Left cardiac atrium (tissue), 4 donors: Measurements from ENCODE around the gene PRSS53. TPM values are rescaled to one million over a fixed set of nuclear protein-coding genes. Genes with fewer than 3 reads are reported as not detected.
"Not testable (repeated sequence)": the region's sequence is repeated elsewhere in the genome, so short reads cannot be mapped to it uniquely, and the experiment has no call there.

Experiments
- ATAC-seq, 2 donors: fragments of 200-7000 bp; cut with Tn5 transposase; one replicate each; pipeline ENCODE4 v1.9.1; 2020; ENCODE audit warnings: mild to moderate bottlenecking in 2 of 2, moderate library complexity in 2 of 2
- DNase-seq: peaks from one replicate; pipeline ENCODE4 v3.0.0-alpha.2; 2020
- intact Hi-C, 2 donors: fragments of 100-400 bp; cut with DNase I; formaldehyde crosslinking; loops; one replicate each; pipeline versions ENCODE4 v1.14.1 to v1.15.1; 2022 to 2023
- long read RNA-seq: library from polyadenylated mRNA; unstranded; transcript quantifications from one replicate; pipeline ENCODE4 v2.0.0, GENCODE V29; 2021
- total RNA-seq, 2 donors: library from RNA; stranded (reverse); fragmentation: NEBNext Ultra II Directional; extraction: Animal tissue kit (Norgen Biotek cat#: 25700); gene quantifications; one replicate each; pipeline ENCODE4 v1.2.1, GENCODE V29; 2021
- donor health status: DM: no; HTN: yes; CAD: no.
- donor health status: DM: no; HTN: yes; CAD: no; lungs with severe emphysema.
- donor health status: DM: yes; HTN: yes; CAD: no.
- donor health status: Dilated cardiomyopathy.

Gene PRSS53
- 1 to 10 TPM in 1 of 2 donors, under 1 TPM in 1; 0.71 to 1.1 TPM for total RNA-seq
- long read RNA-seq: 0 reads

- intact Hi-C loops: no loop called here
- no peak for ATAC-seq
- no peak for DNase-seq
These were observed at the start of gene PRSS53 for GRCh38 chr16:31088459-31089183. Gene PRSS53 (minus strand): TSS chr16:31088943. CDS start chr16:31088809, 134 bp downstream.

- ATAC-seq, intact Hi-C loops, DNase-seq: not testable (repeated sequence)
These were observed 48.2 kb upstream of the PRSS53 start for GRCh38 chr16:31136822-31137499.

- ATAC-seq (no peak), DNase-seq (no peak)
- intact Hi-C loops: no loop called here
These were observed 47.5 kb upstream of the PRSS53 start for GRCh38 chr16:31136287-31136662.

GRCh38 chr16:31135535-31136286, 47.0 kb upstream of the PRSS53 start, which contains the start of gene PRSS8:
Gene PRSS8 (minus strand): TSS chr16:31135727. CDS start chr16:31135498, 229 bp downstream.
- intact Hi-C loops: no loop called here
- ATAC-seq (no peak), DNase-seq (no peak)

GRCh38 chr16:31134625-31135534, 46.1 kb upstream of the PRSS53 start:
- intact Hi-C loops: no loop called here
- DNase-seq (no peak), ATAC-seq (no peak)

DNA sequence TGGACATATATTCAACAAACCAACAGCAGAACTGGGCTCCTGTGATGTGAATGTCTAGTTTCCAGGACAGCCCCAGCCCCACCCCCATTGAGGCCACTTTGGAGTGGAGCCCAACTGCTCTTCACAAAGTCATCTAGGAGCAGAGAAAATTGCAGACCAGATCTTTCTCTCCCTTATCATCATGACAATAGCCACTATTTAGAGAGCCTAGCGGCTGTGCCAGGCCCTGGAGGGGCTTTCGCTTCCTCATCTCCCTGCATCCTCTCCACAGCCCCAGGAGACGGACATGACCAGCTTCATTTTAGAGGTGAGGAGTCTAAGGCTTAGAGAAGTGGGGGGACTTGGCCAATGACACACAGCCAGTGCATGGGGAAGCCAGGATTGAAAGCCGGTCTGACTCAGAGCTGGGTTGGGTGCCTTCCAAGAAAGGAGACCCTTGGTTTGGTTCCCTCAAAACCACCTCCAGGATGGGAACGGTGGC, 45.4 kb upstream of the PRSS53 start:
- peak in 1 of 2 donors; percentile 13 for ATAC-seq
- intact Hi-C loops: no loop called here
- DNase-seq: no peak

DNA sequence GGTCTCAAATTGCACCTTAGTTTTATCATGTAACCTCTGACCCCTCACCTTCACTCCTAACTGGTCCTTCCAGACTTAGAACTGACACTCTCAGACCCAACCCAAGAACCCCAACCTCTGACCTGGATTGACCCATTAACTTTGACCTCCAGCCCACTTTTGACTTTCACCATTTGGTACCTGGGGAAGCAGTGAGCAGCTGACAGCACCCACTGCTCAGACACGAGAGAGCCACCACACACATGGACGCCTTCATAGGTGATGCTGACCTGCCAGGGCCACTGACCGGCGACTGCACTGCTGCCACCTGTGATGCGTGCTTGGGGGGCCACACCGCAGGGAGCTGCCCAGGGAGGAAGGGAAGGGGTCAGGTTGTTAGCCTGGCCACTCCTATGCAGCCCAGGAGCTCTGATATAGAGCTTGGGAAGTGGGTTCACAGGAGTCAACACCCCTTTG, 44.3 kb upstream of the PRSS53 start:
- ATAC-seq (no peak), DNase-seq (no peak)
- intact Hi-C loops: no loop called here

DNA sequence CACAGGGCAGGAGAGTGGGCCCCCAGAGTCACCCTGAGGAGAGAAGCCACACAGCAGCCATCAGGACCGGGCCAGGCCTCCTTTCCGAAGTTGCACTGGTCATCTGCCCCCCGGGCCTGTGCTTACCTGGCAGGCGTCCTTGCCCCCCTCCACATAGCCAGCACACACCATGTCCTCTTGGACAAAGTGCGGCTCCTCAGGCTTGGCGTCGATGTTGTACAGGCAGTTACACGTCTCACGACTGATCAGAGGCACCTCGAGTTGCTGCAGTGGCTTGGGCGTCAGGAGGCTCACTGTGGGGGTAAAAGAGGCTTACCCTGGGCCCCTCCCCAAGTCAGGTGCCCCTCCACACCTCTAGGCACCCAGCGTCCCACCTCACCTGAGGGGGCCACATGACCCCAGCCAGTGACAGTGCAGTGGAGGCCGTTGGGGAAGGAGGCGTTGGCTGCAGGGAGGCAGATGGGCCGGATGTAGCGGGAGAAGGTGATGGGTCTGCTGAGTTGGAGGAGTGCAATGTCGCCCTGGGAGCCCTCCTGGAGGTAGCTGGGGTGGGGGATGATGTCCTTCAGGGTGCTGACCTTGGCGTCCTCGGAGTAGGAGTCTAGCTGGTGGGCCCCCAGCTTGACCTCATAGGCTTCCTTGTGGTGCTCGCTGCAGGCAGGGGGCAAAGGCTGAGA, 43.7 kb upstream of the PRSS53 start:
- intact Hi-C loops: no loop called here
- DNase-seq: no peak
- no peak for ATAC-seq

GRCh38 chr16:31131841-31132271, 43.1 kb upstream of the PRSS53 start:
- ATAC-seq: no peak
- intact Hi-C loops: no loop called here
- DNase-seq: no peak

GRCh38 chr16:31131416-31131815, 42.7 kb upstream of the PRSS53 start:
- DNase-seq (no peak), ATAC-seq (no peak)

DNA sequence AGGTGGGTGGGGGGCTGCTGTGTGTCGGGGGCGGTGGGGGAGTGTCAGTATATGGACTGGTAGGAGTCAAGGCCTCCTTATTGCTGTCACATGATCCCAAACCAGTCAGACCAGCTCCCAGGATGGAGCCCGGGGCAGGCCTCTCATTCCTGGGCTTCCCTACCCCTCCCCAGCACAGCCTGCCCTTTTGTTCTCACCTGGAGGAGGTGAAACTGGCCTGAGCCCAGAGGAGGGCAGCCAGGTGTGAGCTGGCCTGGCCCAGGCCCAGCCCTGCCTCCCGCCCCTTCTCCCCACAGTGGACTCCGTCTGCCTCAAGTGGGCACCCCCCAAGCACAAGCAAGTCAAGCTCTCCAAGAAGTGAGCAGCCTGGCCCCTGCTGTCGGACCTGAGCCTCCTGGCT, 42.2 kb upstream of the PRSS53 start:
- intact Hi-C loops: no loop called here
- ATAC-seq: no peak
- no peak for DNase-seq

More at GRCh38 chr16:31131416-31131815, 42.7 kb upstream of the PRSS53 start:
- intact Hi-C loops: no loop called here

DNA sequence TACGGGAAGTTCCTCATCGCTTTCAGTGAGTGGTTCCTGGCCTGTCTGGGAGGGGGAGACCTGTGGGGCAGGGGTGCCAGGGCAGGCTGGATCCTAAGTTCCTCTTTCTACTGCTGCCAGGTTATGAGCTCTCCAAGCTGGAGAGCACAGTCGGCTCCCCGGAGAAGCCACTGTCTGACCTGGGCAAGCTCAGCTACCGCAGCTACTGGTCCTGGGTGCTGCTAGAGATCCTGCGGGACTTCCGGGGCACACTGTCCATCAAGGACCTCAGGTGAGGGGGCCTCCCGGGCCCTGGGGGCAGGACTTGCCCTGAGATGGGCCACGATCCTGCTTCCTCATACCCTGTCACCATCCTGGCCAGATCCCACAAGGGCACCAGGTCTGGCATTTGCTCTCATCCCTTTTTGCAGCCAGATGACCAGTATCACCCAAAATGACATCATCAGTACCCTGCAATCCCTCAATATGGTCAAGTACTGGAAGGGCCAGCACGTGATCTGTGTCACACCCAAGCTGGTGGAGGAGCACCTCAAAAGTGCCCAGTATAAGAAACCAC, 41.7 kb upstream of the PRSS53 start:
- ATAC-seq: no peak
- intact Hi-C loops: no loop called here
- DNase-seq: no peak

GRCh38 chr16:31129568-31130335, 41.0 kb upstream of the PRSS53 start:
- ATAC-seq (peak; percentile 58 to 64), DNase-seq (peak; percentile 81)
- intact Hi-C loops: no loop called here

DNA sequence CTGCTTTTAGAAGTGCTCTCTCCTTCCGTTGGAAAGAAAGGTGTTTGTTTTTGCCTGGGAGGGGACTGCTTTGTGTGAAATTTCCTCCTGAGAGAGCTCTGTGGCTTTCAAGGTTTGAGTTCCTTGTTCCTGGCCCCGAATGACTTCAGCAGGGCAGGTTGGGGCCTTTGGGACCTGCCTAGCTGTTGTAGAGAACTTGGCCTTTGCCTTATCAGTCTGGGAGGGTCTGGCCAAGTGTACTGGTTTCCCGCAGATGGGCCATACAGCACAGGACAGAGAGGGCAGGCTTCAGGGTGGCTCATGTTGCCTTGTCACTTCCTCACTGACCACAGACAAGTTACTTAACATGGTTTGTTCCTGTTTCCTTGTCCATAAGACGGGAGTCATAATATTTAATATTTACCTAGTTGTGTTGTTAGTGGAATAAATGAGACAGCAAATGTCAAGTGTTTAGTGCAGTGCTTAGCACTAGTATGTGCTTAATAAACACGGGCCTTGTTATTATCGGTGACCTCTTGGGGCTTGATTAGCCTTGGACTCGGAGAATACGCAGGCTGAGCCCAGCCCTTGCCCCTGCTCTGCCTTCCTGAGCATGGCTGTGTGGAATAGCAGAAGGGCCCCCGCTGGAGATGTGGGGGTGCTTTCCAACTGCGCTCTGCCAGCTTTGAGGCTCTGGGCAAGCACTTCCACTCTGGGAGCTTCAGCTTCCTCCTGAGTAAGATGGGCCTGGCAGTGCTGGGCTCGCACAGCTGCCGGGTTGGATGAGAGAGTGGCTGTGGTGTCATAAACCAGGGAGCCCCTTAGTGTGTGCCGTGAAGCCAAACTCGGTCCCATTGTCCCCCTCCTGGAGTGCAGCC, 40.2 kb upstream of the PRSS53 start:
- ATAC-seq (peak; percentile 46 to 67), DNase-seq (peak; percentile 75)
- intact Hi-C loops: no loop called here

GRCh38 chr16:31127182-31127581, 38.4 kb upstream of the PRSS53 start:
- no peak for ATAC-seq
- DNase-seq: no peak
- intact Hi-C loops: no loop called here

- no peak for ATAC-seq
- intact Hi-C loops: no loop called here
- no peak for DNase-seq
These were observed 37.1 kb upstream of the PRSS53 start for GRCh38 chr16:31125844-31126243.
